ENCODE measurements around the gene RAP1GAP2. TPM values are rescaled to one million over a fixed set of nuclear protein-coding genes. Genes with fewer than 3 reads are reported as not detected.
A peak's percentile ranks its signal among the peaks of the same experiment; 100 is the strongest.

RAP1GAP2 gene
- total RNA-seq, 2 experiments from 2014 or later = 6.5 to 26.2 TPM

GRCh38 chr17:2795441-2796163 lies 636 bp upstream of the RAP1GAP2 start:
- ATAC-seq (no peak), DNase-seq (no peak)
- H3K4me1 Mint-ChIP-seq = peaks cover 76% of the 10 kb centered on the region
- peak overlapping the region; percentile 59 for H3K27ac Mint-ChIP-seq
- H3K36me3 Mint-ChIP-seq = peaks cover 7% of the 10 kb centered on the region
- CTCF ChIA-PET = interaction anchor here (0.8 to 10.2 kb wide), 6 partner anchors 9 to 52 kb away, joined by 3 to 120 read pairs (median 5); no protein-coding TSS in a partner anchor
- H3K9me3 Mint-ChIP-seq (ENCODE audit: low read depth) = no peaks in the 10 kb centered on the region
- peaks cover 70% of the 10 kb centered on the region for H3K27me3 Mint-ChIP-seq
- H3K4me3 Mint-ChIP-seq = peak overlapping the region; percentile 87

GRCh38 chr17:2797226-2797625 lies 988 bp downstream of the RAP1GAP2 start:
- H3K27ac Mint-ChIP-seq = no peak overlapping the region
- DNase-seq = no peak
- peaks cover 64% of the 10 kb centered on the region for H3K4me1 Mint-ChIP-seq
- H3K36me3 Mint-ChIP-seq = peaks cover 10% of the 10 kb centered on the region
- CTCF ChIA-PET = interaction anchor here (3.0 to 10.2 kb wide), 2 partner anchors 10 to 17 kb away, joined by 24 to 120 read pairs; no protein-coding TSS in a partner anchor
- peaks cover 60% of the 10 kb centered on the region for H3K27me3 Mint-ChIP-seq
- ATAC-seq = no peak
- H3K9me3 Mint-ChIP-seq (ENCODE audit: low read depth) = no peaks in the 10 kb centered on the region
- H3K4me3 Mint-ChIP-seq = peak overlapping the region; percentile 87

- no peak overlapping the region for H3K27ac Mint-ChIP-seq
- peaks cover 10% of the 10 kb centered on the region for H3K36me3 Mint-ChIP-seq
- no peaks in the 10 kb centered on the region for H3K9me3 Mint-ChIP-seq (ENCODE audit: low read depth)
- peaks cover 60% of the 10 kb centered on the region for H3K4me1 Mint-ChIP-seq
- CTCF ChIA-PET = interaction anchor here (3.0 to 10.2 kb wide), 2 partner anchors 11 to 16 kb away, joined by 24 to 120 read pairs; no protein-coding TSS in a partner anchor
- DNase-seq (no peak), ATAC-seq (no peak)
- peaks cover 59% of the 10 kb centered on the region for H3K27me3 Mint-ChIP-seq
- H3K4me3 Mint-ChIP-seq = peak overlapping the region; percentile 87
Measured at GRCh38 chr17:2797637-2798036, 1.4 kb downstream of the RAP1GAP2 start.

GRCh38 chr17:2798188-2798587 lies 1.9 kb downstream of the RAP1GAP2 start:
- Mint-ChIP-seq H3K36me3 (peaks cover 14% of the 10 kb centered on the region), H3K4me1 (peaks cover 54% of the 10 kb centered on the region), H3K27ac (peak overlapping the region; percentile 5), H3K4me3 (peak overlapping the region; percentile 87), H3K9me3 (ENCODE audit: low read depth) (no peaks in the 10 kb centered on the region), H3K27me3 (peaks cover 60% of the 10 kb centered on the region)
- CTCF ChIA-PET = interaction anchor here (3.0 to 10.2 kb wide), 2 partner anchors 11 to 16 kb away, joined by 24 to 120 read pairs; no protein-coding TSS in a partner anchor
- no peak for DNase-seq
- no peak for ATAC-seq

- CTCF ChIA-PET = interaction anchor here (10.2 kb wide), 1 partner anchor 15 kb away, joined by 120 read pairs; no protein-coding TSS in a partner anchor
- peak; percentile 70 for DNase-seq
- no peaks in the 10 kb centered on the region for H3K9me3 Mint-ChIP-seq (ENCODE audit: low read depth)
- no peak for ATAC-seq
- no peak overlapping the region for H3K4me3 Mint-ChIP-seq
- H3K27ac Mint-ChIP-seq = no peak overlapping the region
- H3K27me3 Mint-ChIP-seq = peaks cover 64% of the 10 kb centered on the region
- peaks cover 50% of the 10 kb centered on the region for H3K4me1 Mint-ChIP-seq
- H3K36me3 Mint-ChIP-seq = peaks cover 14% of the 10 kb centered on the region
Measured at GRCh38 chr17:2798678-2799077, 2.4 kb downstream of the RAP1GAP2 start.

- CTCF ChIA-PET = no interaction called here
- ATAC-seq (no peak), DNase-seq (no peak)
- Mint-ChIP-seq H3K4me3 (no peak overlapping the region), H3K27ac (no peak overlapping the region), H3K4me1 (peaks cover 40% of the 10 kb centered on the region), H3K27me3 (peaks cover 61% of the 10 kb centered on the region), H3K36me3 (peaks cover 14% of the 10 kb centered on the region), H3K9me3 (ENCODE audit: low read depth) (no peaks in the 10 kb centered on the region)
Measured at GRCh38 chr17:2799653-2800052, 3.4 kb downstream of the RAP1GAP2 start.

GRCh38 chr17:2800367-2800766 lies 4.1 kb downstream of the RAP1GAP2 start:
- peaks cover 36% of the 10 kb centered on the region for H3K4me1 Mint-ChIP-seq
- H3K27me3 Mint-ChIP-seq = peaks cover 60% of the 10 kb centered on the region
- H3K36me3 Mint-ChIP-seq = peaks cover 14% of the 10 kb centered on the region
- CTCF ChIA-PET = no interaction called here
- ATAC-seq (no peak), DNase-seq (no peak)
- no peak overlapping the region for H3K27ac Mint-ChIP-seq
- H3K9me3 Mint-ChIP-seq (ENCODE audit: low read depth) = no peaks in the 10 kb centered on the region
- no peak overlapping the region for H3K4me3 Mint-ChIP-seq

- peaks cover 57% of the 10 kb centered on the region for H3K27me3 Mint-ChIP-seq
- CTCF ChIA-PET = interaction anchor here (2.6 kb wide), 1 partner anchor 13 kb away, joined by 9 read pairs; no protein-coding TSS in a partner anchor
- no peak overlapping the region for H3K4me3 Mint-ChIP-seq
- DNase-seq (no peak), ATAC-seq (no peak)
- H3K36me3 Mint-ChIP-seq = peaks cover 12% of the 10 kb centered on the region
- no peak overlapping the region for H3K27ac Mint-ChIP-seq
- H3K9me3 Mint-ChIP-seq (ENCODE audit: low read depth) = no peaks in the 10 kb centered on the region
- H3K4me1 Mint-ChIP-seq = peaks cover 28% of the 10 kb centered on the region
Measured at GRCh38 chr17:2801841-2802240, 5.6 kb downstream of the RAP1GAP2 start.

GRCh38 chr17:2802574-2802973 lies 6.3 kb downstream of the RAP1GAP2 start:
- Mint-ChIP-seq H3K4me1 (peaks cover 26% of the 10 kb centered on the region), H3K36me3 (peaks cover 11% of the 10 kb centered on the region), H3K27ac (no peak overlapping the region), H3K4me3 (no peak overlapping the region), H3K27me3 (peaks cover 50% of the 10 kb centered on the region), H3K9me3 (ENCODE audit: low read depth) (no peaks in the 10 kb centered on the region)
- no peak for ATAC-seq
- DNase-seq = no peak
- CTCF ChIA-PET = interaction anchor here (0.9 to 2.6 kb wide), 4 partner anchors 12 to 27 kb away, joined by 3 to 9 read pairs (median 4); no protein-coding TSS in a partner anchor

GRCh38 chr17:2803386-2803785 lies 7.1 kb downstream of the RAP1GAP2 start:
- Mint-ChIP-seq H3K9me3 (ENCODE audit: low read depth) (no peaks in the 10 kb centered on the region), H3K27me3 (peaks cover 48% of the 10 kb centered on the region), H3K4me3 (no peak overlapping the region), H3K4me1 (peaks cover 18% of the 10 kb centered on the region), H3K36me3 (peaks cover 11% of the 10 kb centered on the region), H3K27ac (no peak overlapping the region)
- no peak for DNase-seq
- no peak for ATAC-seq
- CTCF ChIA-PET = interaction anchor here (1.0 to 2.6 kb wide), 4 partner anchors 11 to 210 kb away, joined by 3 to 9 read pairs (median 3); no protein-coding TSS in a partner anchor

GRCh38 chr17:2803971-2804370 lies 7.7 kb downstream of the RAP1GAP2 start:
- peaks cover 11% of the 10 kb centered on the region for H3K36me3 Mint-ChIP-seq
- ATAC-seq = no peak
- H3K27me3 Mint-ChIP-seq = peaks cover 48% of the 10 kb centered on the region
- H3K9me3 Mint-ChIP-seq (ENCODE audit: low read depth) = no peaks in the 10 kb centered on the region
- H3K27ac Mint-ChIP-seq = no peak overlapping the region
- DNase-seq = no peak
- CTCF ChIA-PET = interaction anchor here (1.2 to 2.6 kb wide), 2 partner anchors 11 to 209 kb away, joined by 3 to 9 read pairs; no protein-coding TSS in a partner anchor
- H3K4me3 Mint-ChIP-seq = no peak overlapping the region
- peaks cover 14% of the 10 kb centered on the region for H3K4me1 Mint-ChIP-seq

GRCh38 chr17:2804912-2805311 lies 8.7 kb downstream of the RAP1GAP2 start:
- Mint-ChIP-seq H3K9me3 (ENCODE audit: low read depth) (no peaks in the 10 kb centered on the region), H3K27ac (no peak overlapping the region), H3K36me3 (peaks cover 11% of the 10 kb centered on the region), H3K4me1 (peaks cover 12% of the 10 kb centered on the region), H3K4me3 (no peak overlapping the region), H3K27me3 (peaks cover 39% of the 10 kb centered on the region)
- DNase-seq = no peak
- CTCF ChIA-PET = interaction anchor here (1.3 kb wide), 1 partner anchor 9 kb away, joined by 4 read pairs; no protein-coding TSS in a partner anchor
- ATAC-seq = no peak

GRCh38 chr17:2805961-2806360 lies 9.7 kb downstream of the RAP1GAP2 start:
- Mint-ChIP-seq H3K9me3 (ENCODE audit: low read depth) (no peaks in the 10 kb centered on the region), H3K36me3 (peaks cover 7% of the 10 kb centered on the region), H3K27ac (no peak overlapping the region), H3K27me3 (peaks cover 37% of the 10 kb centered on the region), H3K4me1 (peaks cover 14% of the 10 kb centered on the region), H3K4me3 (no peak overlapping the region)
- ATAC-seq (no peak), DNase-seq (no peak)
- CTCF ChIA-PET = interaction anchor here (1.0 to 1.3 kb wide), 2 partner anchors 8 to 22 kb away, joined by 4 to 5 read pairs; no protein-coding TSS in a partner anchor
